WERI-Rb-1 (cell line): ENCODE data around the gene ANKRD1.

Experiments
- DNase-seq: peaks from one replicate; pipeline ENCODE4 v3.0.0-alpha.2; 2020
- H3K27ac ChIP-seq: fragments of 250-450 bp; sonication (Bioruptor Pico); 2 replicates; pipeline ENCODE4 v1.5.1; 2020; ENCODE audit warnings: mild to moderate bottlenecking, moderate library complexity
- H3K27me3 ChIP-seq: fragments of 250-450 bp; sonication (Bioruptor Pico); 2 replicates; pipeline ENCODE4 v1.5.1; 2021; ENCODE audit warnings: mild to moderate bottlenecking, low read depth, moderate library complexity; ENCODE audit not compliant: insufficient read depth, severe bottlenecking
- H3K36me3 ChIP-seq: fragments of 250-450 bp; sonication (Bioruptor Pico); 2 replicates; pipeline ENCODE4 v1.5.1; 2020; ENCODE audit warnings: mild to moderate bottlenecking, moderate library complexity
- H3K4me3 ChIP-seq: 2 replicates; pipeline ENCODE4 v1.5.1; 2011; ENCODE audit warnings: low read depth, mild to moderate bottlenecking, control low read depth, low read length
- H3K9me3 ChIP-seq: fragments of 250-450 bp; sonication (Bioruptor Pico); 2 replicates; pipeline ENCODE4 v1.5.1; 2021; ENCODE audit warnings: mild to moderate bottlenecking, moderate library complexity; ENCODE audit not compliant: severe bottlenecking
- TF ChIP-seq, protein P1 (sequence below): IDR thresholded peaks from 2 replicates; pipeline ENCODE4 v1.5.1; 2011; ENCODE audit warnings: low read depth, mild to moderate bottlenecking, control low read depth, inconsistent platforms, low read length

The ANKRD1 gene

DNA sequence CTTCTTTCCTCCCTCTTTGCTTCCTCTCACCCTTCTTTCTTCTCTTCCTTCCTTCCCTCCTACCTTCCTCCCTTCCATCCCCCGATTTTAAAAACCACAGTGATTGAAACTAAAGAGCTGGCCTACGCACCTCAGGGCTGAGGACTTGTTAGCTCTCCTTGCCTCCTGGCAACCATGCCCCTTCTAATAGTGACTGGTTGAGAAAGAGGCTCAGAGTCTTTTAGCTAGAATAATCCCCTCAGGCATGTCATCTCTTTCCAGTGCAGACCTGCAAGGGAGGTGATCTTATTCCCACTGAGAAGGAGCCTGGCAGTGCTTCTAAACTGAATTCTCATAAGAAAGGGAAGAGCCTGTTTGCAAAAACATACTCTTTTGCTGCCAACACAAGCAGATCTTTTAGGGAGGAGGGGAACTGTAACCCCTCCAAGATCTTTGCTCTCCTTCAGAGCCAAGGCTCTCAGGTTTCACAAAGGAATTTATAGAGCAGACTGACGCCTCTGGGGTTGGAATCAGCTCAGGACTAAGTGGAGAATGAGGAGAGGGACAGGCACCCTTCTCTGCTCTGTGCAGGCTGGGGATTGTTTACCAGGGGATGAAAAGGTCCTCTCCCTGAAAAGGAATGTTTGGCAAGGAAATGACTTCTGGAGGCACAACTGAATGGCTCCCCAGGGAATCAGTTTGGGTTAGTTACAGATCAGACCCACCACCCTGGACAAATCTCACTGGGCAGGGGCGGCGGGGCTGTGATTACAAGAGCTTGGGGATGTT, 9.4 kb upstream of the ANKRD1 start:
- peak; percentile 22 for DNase-seq
- TF ChIP-seq, protein P1, sequence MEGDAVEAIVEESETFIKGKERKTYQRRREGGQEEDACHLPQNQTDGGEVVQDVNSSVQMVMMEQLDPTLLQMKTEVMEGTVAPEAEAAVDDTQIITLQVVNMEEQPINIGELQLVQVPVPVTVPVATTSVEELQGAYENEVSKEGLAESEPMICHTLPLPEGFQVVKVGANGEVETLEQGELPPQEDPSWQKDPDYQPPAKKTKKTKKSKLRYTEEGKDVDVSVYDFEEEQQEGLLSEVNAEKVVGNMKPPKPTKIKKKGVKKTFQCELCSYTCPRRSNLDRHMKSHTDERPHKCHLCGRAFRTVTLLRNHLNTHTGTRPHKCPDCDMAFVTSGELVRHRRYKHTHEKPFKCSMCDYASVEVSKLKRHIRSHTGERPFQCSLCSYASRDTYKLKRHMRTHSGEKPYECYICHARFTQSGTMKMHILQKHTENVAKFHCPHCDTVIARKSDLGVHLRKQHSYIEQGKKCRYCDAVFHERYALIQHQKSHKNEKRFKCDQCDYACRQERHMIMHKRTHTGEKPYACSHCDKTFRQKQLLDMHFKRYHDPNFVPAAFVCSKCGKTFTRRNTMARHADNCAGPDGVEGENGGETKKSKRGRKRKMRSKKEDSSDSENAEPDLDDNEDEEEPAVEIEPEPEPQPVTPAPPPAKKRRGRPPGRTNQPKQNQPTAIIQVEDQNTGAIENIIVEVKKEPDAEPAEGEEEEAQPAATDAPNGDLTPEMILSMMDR = no peak
- no peak overlapping the region for H3K4me3 ChIP-seq
- no peak overlapping the region for H3K27ac ChIP-seq
- no peaks in the 10 kb centered on the region for H3K9me3 ChIP-seq
- H3K27me3 ChIP-seq = no peaks in the 10 kb centered on the region
- no peaks in the 10 kb centered on the region for H3K36me3 ChIP-seq

DNA sequence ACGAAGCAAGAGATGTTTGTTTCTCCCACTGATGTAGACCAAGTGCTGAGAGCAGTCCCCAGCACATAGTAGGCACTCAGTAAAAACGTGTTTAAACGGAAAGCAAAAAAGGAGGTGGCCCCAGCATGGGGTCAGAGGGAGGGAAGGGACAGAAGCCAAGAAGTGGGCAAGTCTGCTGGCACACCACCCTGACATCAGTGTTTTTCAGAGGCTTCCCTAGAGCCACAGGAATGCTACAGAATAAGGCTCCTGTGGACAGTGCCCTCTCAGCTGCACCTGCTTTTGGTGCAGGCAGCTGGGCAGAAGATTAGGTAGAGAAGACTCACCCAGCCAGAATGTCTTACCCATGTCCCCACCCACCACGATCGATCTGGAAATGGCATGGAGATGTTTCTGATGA, 8.3 kb upstream of the ANKRD1 start:
- no peak overlapping the region for H3K4me3 ChIP-seq
- no peaks in the 10 kb centered on the region for H3K27me3 ChIP-seq
- no peak for DNase-seq
- H3K9me3 ChIP-seq = no peaks in the 10 kb centered on the region
- H3K36me3 ChIP-seq = no peaks in the 10 kb centered on the region
- TF ChIP-seq, protein P1 = no peak
- H3K27ac ChIP-seq = no peak overlapping the region

DNA sequence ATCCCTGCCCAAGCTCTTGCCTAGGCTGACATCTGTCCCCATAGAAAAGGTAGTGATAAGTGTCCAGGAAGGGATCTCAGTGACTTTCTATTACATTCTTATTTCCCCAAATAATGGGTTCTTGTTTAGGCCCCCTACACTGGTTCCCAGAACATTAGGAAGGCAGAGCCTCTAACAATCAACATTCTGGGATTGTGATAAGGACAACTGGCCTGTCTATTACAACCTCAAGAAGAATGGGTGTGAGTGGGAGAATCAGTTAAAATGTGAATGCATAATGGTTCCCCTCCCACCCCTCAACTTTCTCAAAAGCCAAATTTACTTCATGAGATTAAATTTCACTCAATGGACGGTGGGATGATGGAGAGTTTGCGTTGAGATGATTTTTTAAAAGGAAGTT, 6.4 kb upstream of the ANKRD1 start:
- no peaks in the 10 kb centered on the region for H3K9me3 ChIP-seq
- no peaks in the 10 kb centered on the region for H3K36me3 ChIP-seq
- H3K27me3 ChIP-seq = no peaks in the 10 kb centered on the region
- DNase-seq = no peak
- no peak overlapping the region for H3K4me3 ChIP-seq
- TF ChIP-seq, protein P1 = no peak
- no peak overlapping the region for H3K27ac ChIP-seq

DNA sequence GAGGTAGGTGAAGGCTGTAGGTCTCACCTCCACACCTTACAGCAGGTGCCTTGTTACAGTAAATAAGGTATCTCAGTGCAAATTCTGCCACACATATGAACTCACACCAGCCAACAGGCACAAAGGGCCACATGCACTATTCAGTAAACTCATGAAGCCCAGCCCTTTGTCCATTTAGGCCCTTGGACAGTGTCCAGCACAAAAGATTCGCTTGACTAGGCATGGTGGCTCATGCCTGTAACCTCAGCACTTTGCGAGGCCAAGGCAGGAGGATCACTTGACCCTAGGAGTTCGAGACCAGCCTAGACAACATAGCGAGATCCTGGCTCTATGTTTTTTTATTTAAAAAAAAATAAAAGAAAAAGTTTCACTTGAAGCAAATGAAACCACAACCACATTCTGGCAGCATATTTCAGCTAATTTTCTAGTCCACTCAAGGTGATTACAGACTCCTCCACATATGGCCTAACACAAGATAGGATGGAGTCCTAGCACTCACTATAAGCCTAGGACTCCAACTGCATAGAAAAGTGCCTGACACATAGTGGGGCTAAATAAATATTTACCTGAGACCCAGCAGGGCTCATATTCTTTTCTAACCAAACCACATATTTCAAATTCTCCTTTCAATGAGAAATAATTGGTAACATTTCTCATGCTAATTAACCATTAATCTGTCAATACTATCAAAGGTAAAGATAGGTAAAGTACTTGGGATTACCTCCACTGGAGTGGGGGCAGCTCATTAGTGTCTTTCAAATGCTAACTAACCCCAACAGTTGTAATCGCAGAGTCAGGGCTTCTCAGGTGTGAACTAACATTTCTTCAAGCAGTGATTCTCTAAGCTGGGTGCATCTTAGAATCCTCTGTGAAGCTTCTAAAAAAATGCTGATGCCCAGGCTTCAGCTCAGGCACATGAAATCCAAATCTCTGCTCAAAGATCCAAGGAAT, 4.5 kb upstream of the ANKRD1 start:
- H3K36me3 ChIP-seq = no peaks in the 10 kb centered on the region
- DNase-seq = no peak
- no peaks in the 10 kb centered on the region for H3K9me3 ChIP-seq
- no peak overlapping the region for H3K4me3 ChIP-seq
- no peaks in the 10 kb centered on the region for H3K27me3 ChIP-seq
- TF ChIP-seq, protein P1 = no peak
- no peak overlapping the region for H3K27ac ChIP-seq

DNA sequence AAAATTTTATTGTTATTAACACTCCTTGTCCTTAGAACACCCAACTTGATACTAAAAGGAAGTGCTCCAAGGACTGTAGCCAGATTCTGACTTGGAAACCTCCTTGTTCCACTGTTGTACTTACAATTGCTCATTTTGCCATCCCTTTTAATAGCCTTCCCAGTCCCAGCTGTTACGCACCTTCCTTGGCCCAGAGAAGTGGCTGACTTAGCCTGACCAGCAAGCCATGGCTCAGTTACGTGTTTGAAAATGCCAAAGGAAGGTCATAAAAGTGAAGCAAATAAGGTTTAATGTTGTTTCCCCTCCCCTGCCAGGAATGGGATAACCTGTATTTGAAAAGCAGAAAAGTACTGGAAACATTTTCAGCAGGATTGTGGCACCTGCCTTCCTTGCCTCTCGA, 3.7 kb upstream of the ANKRD1 start:
- Histone ChIP-seq H3K36me3 (no peaks in the 10 kb centered on the region), H3K9me3 (no peaks in the 10 kb centered on the region), H3K27ac (no peak overlapping the region), H3K27me3 (no peaks in the 10 kb centered on the region), H3K4me3 (no peak overlapping the region)
- DNase-seq = no peak
- TF ChIP-seq, protein P1 = no peak
